Activated CD4-positive, alpha-beta T cell treated with anti-CD3 and anti-CD28 coated beads for 48 hours (primary cell): ENCODE measurements around the gene ZNF530.

ENCODE experiments used
- DNase-seq: peaks from one replicate; pipeline ENCODE4 v3.0.0-alpha.2; 2020

ZNF530 gene

GRCh38 chr19:57615346-57615745 lies 15.7 kb downstream of the ZNF530 start:
- no peak for DNase-seq

GRCh38 chr19:57620673-57621348 lies 21.1 kb downstream of the ZNF530 start:
- no peak for DNase-seq

- DNase-seq: no peak
These were observed 23.4 kb downstream of the ZNF530 start for GRCh38 chr19:57623091-57623490.

GRCh38 chr19:57632987-57633831 lies 33.5 kb downstream of the ZNF530 start, which contains the start of gene ZNF211:
Gene ZNF211, plus strand, starts transcription at chr19:57633168. Its CDS starts 179 bp downstream, at chr19:57633347.
- peak; percentile 89 for DNase-seq

- no peak for DNase-seq
These were observed 34.1 kb downstream of the ZNF530 start for GRCh38 chr19:57633832-57634131.

GRCh38 chr19:57637379-57637778 lies 37.7 kb downstream of the ZNF530 start:
- DNase-seq: no peak

- DNase-seq: no peak
These were observed 42.1 kb downstream of the ZNF530 start for GRCh38 chr19:57641715-57642234.

- no peak for DNase-seq
These were observed 42.8 kb downstream of the ZNF530 start for GRCh38 chr19:57642396-57643046.

- DNase-seq: no peak
These were observed 44.0 kb downstream of the ZNF530 start for GRCh38 chr19:57643734-57644133.

GRCh38 chr19:57648331-57649003 lies 48.8 kb downstream of the ZNF530 start:
- no peak for DNase-seq

- DNase-seq: no peak
These were observed 51.9 kb downstream of the ZNF530 start for GRCh38 chr19:57651654-57651996.

GRCh38 chr19:57653689-57654088 lies 54.0 kb downstream of the ZNF530 start:
- no peak for DNase-seq

GRCh38 chr19:57655443-57655842 lies 55.8 kb downstream of the ZNF530 start:
- no peak for DNase-seq

- no peak for DNase-seq
These were observed 56.7 kb downstream of the ZNF530 start for GRCh38 chr19:57656346-57656745.
